Measurements from ENCODE around the gene PARD3.
"Not testable (repeated sequence)": the region's sequence is repeated elsewhere in the genome, so short reads cannot be mapped to it uniquely, and the experiment has no call there.

Gene PARD3

DNA sequence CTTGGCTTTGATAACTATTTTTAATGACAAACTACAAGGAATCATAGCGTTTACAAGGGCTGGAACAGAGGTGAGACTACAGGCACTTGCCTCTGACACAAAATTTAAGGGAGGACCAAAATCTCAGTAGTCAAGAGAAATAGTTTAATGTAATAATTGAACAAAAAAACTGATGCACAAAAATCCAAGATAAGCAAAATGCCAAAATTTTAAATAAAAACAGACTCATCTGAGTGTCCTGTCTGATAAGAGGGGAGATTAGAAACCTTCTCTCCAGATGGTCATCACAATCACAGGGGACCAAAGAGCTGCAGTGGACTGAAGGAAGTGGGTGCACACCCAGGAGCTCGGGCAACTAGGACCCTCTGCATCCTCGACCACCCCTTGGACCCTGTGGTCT, 70.5 kb downstream of the PARD3 start:
- Mint-ChIP-seq H3K9me3 (peaks cover 1% of the 10 kb centered on the region), H3K4me3 (no peak overlapping the region), H3K36me3 (no peaks in the 10 kb centered on the region), H3K27me3 (peaks cover 6% of the 10 kb centered on the region), H3K27ac (no peak overlapping the region), H3K4me1 (no peaks in the 10 kb centered on the region)
- ATAC-seq (ENCODE audit: low read depth): no peak
- DNase-seq (ENCODE audit: low spot score in 2 of 2): no peak

DNA sequence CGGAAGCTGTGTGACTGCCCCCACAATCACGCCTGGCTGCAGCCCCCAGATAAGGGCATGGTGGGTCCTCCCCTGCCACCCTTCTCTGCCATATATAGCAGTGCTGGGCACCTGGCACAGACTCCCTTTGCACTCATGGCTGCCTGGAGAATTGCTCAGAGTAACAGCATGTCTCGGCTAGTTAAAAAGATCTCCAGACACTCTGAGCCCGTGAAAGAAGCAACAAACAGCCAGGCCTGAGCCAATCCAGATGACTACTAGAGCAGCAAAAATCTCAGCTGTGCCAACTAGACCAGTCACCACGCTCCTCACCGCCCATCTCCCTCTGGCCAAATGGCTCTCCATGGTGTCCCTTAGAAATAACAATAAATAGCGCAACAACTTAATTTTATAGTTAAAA, 71.3 kb downstream of the PARD3 start:
- H3K36me3 Mint-ChIP-seq: no peaks in the 10 kb centered on the region
- no peak overlapping the region for H3K4me3 Mint-ChIP-seq
- ATAC-seq (ENCODE audit: low read depth) (no peak), DNase-seq (ENCODE audit: low spot score in 2 of 2) (no peak)
- H3K9me3 Mint-ChIP-seq: peaks cover 1% of the 10 kb centered on the region
- H3K27me3 Mint-ChIP-seq: peaks cover 7% of the 10 kb centered on the region
- H3K27ac Mint-ChIP-seq: no peak overlapping the region
- no peaks in the 10 kb centered on the region for H3K4me1 Mint-ChIP-seq

DNA sequence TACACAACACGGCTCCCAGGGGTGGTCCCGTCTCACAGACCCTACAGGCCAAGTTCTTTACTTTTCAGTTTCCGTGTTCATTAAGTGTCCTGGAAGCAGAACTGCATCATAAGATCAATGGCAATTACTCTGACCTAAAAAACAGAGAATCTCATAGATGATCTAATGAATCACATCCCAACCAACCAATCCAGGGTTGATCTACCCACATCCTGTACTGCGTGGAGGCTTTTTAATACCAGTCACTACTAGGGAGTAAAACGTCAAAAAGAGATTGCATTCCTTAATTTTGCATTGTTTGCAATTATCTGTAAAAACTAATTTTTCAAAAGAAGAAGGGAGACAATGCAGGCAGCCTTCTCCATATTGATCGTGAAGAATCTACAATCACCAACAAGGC, 72.6 kb downstream of the PARD3 start:
- Mint-ChIP-seq H3K4me1 (no peaks in the 10 kb centered on the region), H3K4me3 (no peak overlapping the region), H3K36me3 (no peaks in the 10 kb centered on the region), H3K27me3 (peaks cover 4% of the 10 kb centered on the region), H3K9me3 (peaks cover 1% of the 10 kb centered on the region), H3K27ac (no peak overlapping the region)
- no peak for ATAC-seq (ENCODE audit: low read depth)
- no peak for DNase-seq (ENCODE audit: low spot score in 2 of 2)

DNA sequence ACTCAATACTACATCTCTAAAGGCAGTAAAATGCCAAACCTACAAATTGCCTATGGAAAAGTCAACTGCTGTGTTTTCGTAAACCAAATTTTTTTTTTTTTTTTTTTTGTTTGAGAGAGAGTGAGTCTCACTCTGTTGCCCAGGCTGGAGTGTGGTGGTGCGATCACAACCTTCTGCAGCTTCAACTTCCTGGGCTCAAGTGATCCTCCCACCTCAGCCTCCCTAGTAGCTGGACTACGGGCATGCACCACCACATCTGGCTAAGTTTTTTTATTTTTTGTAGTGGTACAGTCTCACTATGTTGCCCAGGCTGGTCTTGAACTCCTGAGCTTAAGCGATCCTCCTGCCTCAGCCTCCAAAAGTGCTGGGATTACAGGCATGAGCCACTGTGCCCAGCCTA, 74.0 kb downstream of the PARD3 start:
- H3K27ac Mint-ChIP-seq; ATAC-seq (ENCODE audit: low read depth): not testable (repeated sequence)

DNA sequence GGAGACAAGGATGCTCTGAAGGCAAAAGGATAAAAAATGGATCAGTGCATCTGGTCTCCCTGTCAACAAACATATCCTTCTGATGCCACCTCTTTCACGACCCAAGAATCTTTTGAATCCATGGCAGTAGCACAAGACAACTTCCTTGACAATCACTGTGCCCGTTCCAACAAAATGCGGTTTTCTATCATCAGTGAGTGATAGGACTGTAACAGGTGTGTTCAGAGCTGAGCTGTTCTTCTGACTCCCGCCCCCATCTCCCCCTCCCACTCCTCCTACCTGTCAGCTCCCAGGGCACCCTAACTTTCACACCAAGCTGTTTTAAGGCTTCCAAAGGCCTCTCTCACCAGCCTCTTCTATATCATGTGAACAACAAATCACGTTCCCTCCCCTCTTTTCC, 74.8 kb downstream of the PARD3 start:
- DNase-seq (ENCODE audit: low spot score in 2 of 2) (no peak), ATAC-seq (ENCODE audit: low read depth) (no peak)
- Mint-ChIP-seq H3K9me3 (peaks cover 1% of the 10 kb centered on the region), H3K4me1 (no peaks in the 10 kb centered on the region), H3K27me3 (peaks cover 3% of the 10 kb centered on the region), H3K36me3 (no peaks in the 10 kb centered on the region), H3K27ac (no peak overlapping the region), H3K4me3 (no peak overlapping the region)

More for the DNA sequence above, 74.0 kb downstream of the PARD3 start:
- not testable (repeated sequence) for DNase-seq (ENCODE audit: low spot score in 2 of 2); H3K27me3 Mint-ChIP-seq; H3K36me3 Mint-ChIP-seq; H3K4me1 Mint-ChIP-seq; H3K9me3 Mint-ChIP-seq; H3K4me3 Mint-ChIP-seq

DNA sequence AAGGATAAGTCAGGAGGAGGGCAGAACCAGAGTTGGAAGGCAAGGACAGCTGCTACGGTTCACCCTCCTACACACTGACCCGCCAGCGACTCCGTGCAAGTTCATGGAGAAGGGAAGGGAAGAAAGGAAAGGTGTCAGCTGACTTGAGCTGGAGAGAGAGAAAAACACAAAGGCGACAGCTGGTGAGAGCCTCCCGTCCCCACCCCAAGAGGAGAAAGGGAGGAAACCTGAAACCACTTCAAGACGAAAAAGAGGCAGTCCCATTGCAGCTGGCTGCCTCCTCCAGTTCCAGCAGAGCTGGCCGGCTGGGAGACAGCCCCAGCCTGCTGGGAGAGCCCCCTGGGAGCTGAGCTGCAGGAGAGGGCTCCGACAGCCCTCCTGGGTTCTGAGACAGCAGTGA, 75.2 kb downstream of the PARD3 start:
- H3K27ac Mint-ChIP-seq: no peak overlapping the region
- H3K4me3 Mint-ChIP-seq: no peak overlapping the region
- no peak for ATAC-seq (ENCODE audit: low read depth)
- DNase-seq (ENCODE audit: low spot score in 2 of 2): no peak
- H3K4me1 Mint-ChIP-seq: no peaks in the 10 kb centered on the region
- no peaks in the 10 kb centered on the region for H3K9me3 Mint-ChIP-seq
- peaks cover 3% of the 10 kb centered on the region for H3K27me3 Mint-ChIP-seq
- H3K36me3 Mint-ChIP-seq: no peaks in the 10 kb centered on the region

DNA sequence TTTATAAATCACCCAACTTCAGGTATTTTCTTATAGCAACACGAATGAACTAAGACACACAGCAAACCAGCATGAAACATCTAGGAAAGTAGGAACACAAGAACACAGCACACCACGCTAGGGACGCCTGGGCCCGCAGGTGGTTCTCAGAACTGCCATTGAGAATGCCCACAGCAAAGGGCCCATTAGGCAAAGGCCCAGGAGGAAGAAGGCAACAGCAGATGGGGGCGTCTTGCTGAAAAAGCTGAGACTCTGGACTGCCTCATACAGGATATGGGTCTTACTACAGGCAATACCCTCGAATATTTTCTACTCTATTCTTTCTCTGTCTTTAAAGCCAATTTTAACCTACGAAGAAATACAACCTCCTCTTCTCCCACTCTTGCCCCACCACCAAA, 77.3 kb downstream of the PARD3 start:
- H3K9me3 Mint-ChIP-seq: no peaks in the 10 kb centered on the region
- H3K27ac Mint-ChIP-seq: no peak overlapping the region
- DNase-seq (ENCODE audit: low spot score in 2 of 2) (no peak), ATAC-seq (ENCODE audit: low read depth) (no peak)
- H3K4me1 Mint-ChIP-seq: no peaks in the 10 kb centered on the region
- H3K36me3 Mint-ChIP-seq: no peaks in the 10 kb centered on the region
- peaks cover 3% of the 10 kb centered on the region for H3K27me3 Mint-ChIP-seq
- H3K4me3 Mint-ChIP-seq: no peak overlapping the region

DNA sequence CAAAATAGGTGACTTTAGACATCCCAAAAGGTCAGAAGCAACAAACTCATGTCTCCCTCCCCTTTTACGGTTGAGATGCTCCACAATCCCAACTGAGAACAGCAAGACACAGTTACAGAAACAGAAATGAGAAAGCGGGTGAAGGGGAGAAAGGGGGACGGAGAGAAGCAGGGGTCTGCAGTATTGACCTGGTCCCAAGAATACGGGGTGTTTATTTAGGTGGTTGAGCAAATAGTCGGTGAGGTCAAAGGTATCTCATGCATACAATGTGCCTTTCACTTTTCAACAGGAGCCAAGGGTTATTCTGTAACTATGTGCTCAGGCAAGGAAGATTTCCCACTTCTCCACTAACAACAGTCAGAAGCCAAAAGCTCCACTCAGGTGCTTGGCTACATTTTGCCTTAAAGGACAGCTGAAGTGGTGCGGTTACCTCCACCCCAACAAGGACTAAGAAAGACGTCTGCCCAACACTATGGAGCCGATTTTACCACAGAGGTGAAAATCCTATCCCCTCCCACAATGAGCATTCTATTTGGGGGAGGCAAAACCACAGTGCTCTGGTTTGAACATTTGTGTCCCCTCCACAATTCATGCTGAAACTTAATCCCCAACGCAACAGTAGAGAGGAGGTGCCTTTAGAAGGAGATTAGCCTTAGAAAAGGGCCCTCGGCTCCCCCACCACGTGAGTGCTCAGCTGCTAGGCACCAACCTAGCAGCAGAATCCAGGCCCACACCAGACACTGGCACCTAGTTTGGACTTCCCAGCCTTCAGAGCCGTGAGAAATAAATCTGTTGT, 77.9 kb downstream of the PARD3 start:
- Mint-ChIP-seq H3K27ac (no peak overlapping the region), H3K4me1 (no peaks in the 10 kb centered on the region), H3K4me3 (no peak overlapping the region), H3K9me3 (no peaks in the 10 kb centered on the region), H3K36me3 (no peaks in the 10 kb centered on the region), H3K27me3 (peaks cover 3% of the 10 kb centered on the region)
- ATAC-seq (ENCODE audit: low read depth) (no peak), DNase-seq (ENCODE audit: low spot score in 2 of 2) (no peak)

DNA sequence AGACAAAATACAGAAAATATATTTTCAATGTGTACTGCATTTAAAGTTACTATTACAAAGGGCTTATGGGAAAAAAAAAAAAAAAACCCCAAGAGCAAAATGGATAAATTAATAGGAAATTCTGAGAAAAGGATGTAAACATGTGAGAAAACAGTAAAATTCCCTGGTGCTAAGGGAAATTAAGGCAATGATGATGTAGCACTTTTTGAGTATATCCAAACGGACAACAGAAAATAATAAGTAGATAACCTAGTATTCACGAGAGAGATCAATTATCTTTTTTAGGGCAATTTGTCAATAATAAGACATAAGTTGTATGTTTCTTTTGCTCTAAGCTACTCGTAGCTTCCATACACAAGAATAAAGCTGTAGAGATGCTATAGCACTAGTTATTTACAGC, 80.2 kb downstream of the PARD3 start:
- no peaks in the 10 kb centered on the region for H3K9me3 Mint-ChIP-seq
- H3K27ac Mint-ChIP-seq: no peak overlapping the region
- ATAC-seq (ENCODE audit: low read depth) (no peak), DNase-seq (ENCODE audit: low spot score in 2 of 2) (no peak)
- no peaks in the 10 kb centered on the region for H3K36me3 Mint-ChIP-seq
- no peaks in the 10 kb centered on the region for H3K4me1 Mint-ChIP-seq
- peaks cover 3% of the 10 kb centered on the region for H3K27me3 Mint-ChIP-seq
- no peak overlapping the region for H3K4me3 Mint-ChIP-seq

DNA sequence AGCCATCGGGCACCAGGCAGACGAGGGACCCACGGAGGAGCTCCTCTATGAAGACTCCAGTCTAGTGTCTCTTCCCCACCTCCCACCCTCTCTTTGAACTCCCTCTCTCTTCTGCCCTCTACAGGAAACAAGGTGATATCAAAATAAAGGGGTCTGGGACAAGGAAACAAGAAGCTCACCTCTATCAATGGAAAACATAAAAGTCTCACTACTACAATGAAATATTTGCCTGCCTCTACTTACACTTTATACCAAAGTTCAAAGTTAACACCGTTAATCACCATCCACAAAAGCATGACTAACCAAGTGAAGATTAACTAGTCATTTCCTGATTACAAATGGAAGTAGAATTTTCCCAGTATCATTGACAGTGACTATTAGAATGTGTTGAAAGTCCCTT, 82.2 kb downstream of the PARD3 start:
- Mint-ChIP-seq H3K4me1 (no peaks in the 10 kb centered on the region), H3K36me3 (no peaks in the 10 kb centered on the region), H3K27me3 (no peaks in the 10 kb centered on the region), H3K4me3 (no peak overlapping the region), H3K27ac (no peak overlapping the region), H3K9me3 (no peaks in the 10 kb centered on the region)
- ATAC-seq (ENCODE audit: low read depth): no peak
- DNase-seq (ENCODE audit: low spot score in 2 of 2): no peak

DNA sequence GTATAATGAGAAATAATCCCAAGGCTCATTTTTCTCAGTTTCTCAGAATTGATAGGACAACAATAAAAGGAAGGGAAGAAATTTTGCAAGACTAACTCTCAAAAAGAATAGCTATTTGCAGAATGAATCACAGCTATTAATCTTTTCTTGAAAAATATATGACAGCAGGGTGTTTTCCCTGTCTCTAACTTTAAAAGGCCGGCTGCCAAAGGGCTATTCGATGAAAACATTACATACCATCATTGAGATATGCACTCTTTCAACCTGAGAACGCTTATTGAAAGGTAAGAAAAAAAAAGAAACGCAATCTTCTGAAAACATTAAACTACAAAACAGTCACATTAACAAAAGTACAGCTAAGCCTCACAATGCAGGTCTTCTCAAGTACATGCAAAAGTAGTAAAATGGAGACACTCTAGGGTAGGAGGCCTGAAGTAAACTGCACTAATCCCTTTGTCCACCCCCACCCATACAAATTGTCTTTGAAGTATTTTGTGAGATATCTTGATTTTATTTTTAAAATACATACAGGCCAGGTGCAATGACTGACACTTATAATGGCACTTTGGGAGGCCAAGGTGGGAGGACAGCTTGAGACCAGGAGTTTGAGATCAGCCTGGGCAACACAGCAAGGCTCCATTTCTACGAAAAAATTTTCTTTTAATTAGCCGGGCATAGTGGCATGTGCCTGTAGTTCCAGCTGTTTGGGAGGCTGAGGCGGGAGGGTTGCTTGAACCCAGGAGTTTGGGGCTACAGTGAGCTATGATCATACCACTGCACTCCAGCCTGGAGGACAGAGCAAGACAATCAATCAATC, 83.0 kb downstream of the PARD3 start:
- DNase-seq (ENCODE audit: low spot score in 2 of 2) (no peak), ATAC-seq (ENCODE audit: low read depth) (no peak)
- Mint-ChIP-seq H3K27ac (no peak overlapping the region), H3K4me1 (no peaks in the 10 kb centered on the region), H3K4me3 (no peak overlapping the region), H3K36me3 (no peaks in the 10 kb centered on the region), H3K9me3 (no peaks in the 10 kb centered on the region), H3K27me3 (no peaks in the 10 kb centered on the region)

DNA sequence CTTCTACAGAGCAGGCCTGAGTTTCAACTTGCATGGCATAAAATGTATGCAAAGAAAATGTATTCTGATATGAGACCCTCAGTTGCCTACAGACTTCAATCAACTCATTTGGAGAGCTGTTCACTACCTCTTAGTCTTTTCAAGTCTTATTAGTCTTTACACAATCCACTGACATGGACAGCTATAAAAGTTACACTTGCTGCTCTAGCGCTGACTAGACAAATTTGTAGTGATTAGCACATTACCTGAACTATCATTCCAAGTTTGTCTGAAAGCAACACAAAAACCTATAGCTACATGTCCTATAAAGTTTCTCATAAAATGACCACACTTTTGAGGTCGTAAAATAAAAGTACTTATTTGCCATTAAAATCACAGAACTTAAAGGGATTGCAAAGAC, 83.9 kb downstream of the PARD3 start:
- no peak for ATAC-seq (ENCODE audit: low read depth)
- Mint-ChIP-seq H3K27ac (no peak overlapping the region), H3K27me3 (no peaks in the 10 kb centered on the region), H3K36me3 (no peaks in the 10 kb centered on the region), H3K9me3 (no peaks in the 10 kb centered on the region), H3K4me1 (no peaks in the 10 kb centered on the region), H3K4me3 (no peak overlapping the region)
- no peak for DNase-seq (ENCODE audit: low spot score in 2 of 2)

DNA sequence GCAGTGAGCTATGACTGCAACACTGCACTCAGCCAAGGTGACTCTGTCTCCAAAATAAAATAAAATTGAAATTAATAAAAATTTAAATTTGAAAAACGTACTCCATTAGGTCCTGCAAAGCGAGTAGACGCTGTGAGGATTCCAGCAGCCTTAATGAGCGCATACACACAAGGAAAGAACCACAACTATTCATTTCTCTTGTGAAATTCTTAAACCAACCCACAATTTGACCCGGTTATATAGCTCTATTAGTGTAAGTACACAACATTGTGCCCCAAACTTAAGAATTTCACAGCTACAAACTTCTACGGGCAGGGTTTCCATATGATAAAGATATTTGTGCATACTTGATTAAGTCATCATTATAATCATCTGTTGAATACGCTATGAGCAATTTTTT, 84.4 kb downstream of the PARD3 start:
- ATAC-seq (ENCODE audit: low read depth): no peak
- no peaks in the 10 kb centered on the region for H3K9me3 Mint-ChIP-seq
- H3K4me3 Mint-ChIP-seq: no peak overlapping the region

DNA sequence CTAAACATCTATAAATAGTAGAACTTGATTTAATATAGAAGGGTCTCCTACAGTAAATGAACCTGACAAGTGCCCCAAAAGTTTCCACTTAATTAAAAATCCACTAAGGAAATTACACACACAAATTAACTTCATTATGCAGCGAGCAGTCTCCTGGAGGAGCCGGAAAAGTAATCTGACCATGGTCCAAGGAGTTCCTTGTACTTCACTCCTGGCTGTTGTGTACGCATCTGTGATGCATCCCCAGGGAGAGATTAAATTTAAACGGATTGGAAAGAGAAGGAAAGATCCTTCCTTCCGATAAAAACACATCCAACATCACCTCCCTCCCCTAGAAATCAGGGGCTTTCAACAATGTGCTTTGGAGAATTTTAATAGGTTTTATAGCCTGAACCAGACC, 85.5 kb downstream of the PARD3 start:
- no peak for DNase-seq (ENCODE audit: low spot score in 2 of 2)
- ATAC-seq (ENCODE audit: low read depth): no peak
- Mint-ChIP-seq H3K9me3 (no peaks in the 10 kb centered on the region), H3K36me3 (no peaks in the 10 kb centered on the region), H3K27me3 (no peaks in the 10 kb centered on the region), H3K4me3 (no peak overlapping the region), H3K4me1 (no peaks in the 10 kb centered on the region), H3K27ac (no peak overlapping the region)

More for the DNA sequence above, 84.4 kb downstream of the PARD3 start:
- no peaks in the 10 kb centered on the region for H3K27me3 Mint-ChIP-seq
- H3K4me1 Mint-ChIP-seq: no peaks in the 10 kb centered on the region
- no peak overlapping the region for H3K27ac Mint-ChIP-seq
- DNase-seq (ENCODE audit: low spot score in 2 of 2): no peak
- H3K36me3 Mint-ChIP-seq: no peaks in the 10 kb centered on the region

DNA sequence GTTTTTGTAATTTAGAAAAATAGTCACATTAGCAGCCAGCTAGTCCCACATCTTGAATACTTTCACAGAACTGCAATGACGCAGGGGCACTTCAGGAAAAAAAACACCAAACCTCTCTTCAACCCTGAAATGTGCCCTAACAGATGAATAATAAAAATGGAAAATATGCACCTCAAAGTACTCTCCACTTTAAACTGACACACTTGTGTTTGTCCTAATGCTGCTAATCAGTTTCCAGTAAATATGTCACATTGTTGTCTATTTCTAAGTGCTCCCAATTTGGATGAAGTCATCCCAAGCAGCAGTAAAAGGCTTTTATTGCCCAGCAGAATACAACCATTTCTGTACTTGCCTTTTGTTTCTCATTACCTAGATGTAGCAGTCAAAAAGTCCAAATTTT, 86.7 kb downstream of the PARD3 start:
- Mint-ChIP-seq H3K9me3 (no peaks in the 10 kb centered on the region), H3K36me3 (no peaks in the 10 kb centered on the region), H3K27ac (no peak overlapping the region), H3K4me3 (no peak overlapping the region), H3K27me3 (no peaks in the 10 kb centered on the region), H3K4me1 (no peaks in the 10 kb centered on the region)
- ATAC-seq (ENCODE audit: low read depth) (no peak), DNase-seq (ENCODE audit: low spot score in 2 of 2) (no peak)
